ENCODE data around the gene LSM10.

DNA sequence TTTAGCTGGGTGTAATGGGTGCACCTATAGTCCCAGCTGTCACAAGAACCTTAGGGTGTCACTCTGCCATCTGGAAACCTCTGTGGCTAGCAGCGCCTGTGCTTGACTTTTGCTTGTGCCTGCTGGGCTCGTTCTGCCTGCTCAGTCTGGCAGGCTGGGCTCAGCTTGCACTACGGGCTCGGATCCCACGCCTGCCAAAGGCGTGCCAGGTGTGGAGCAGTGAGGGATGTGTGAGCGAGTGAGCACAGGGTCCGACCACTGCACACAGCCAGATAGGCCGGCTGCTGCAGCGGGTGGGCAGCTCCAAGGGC is 2.8 kb upstream of the LSM10 start:
- TF ChIP-seq CTCF (IDR thresholded peaks at IDR 0.05; ENCODE audit: insufficient read depth, low read length, poor library complexity, severe bottlenecking) (no peak), EZH2phosphoT487 (conservative IDR thresholded peaks at IDR 0.05; ENCODE audit: low read length) (no peak)

All from SU-DHL-6 (cell line).